Right hindlimb (tissue), 1 donor: ENCODE measurements around the gene SPC25.

Source experiments
- DNase-seq: peaks from one replicate; pipeline ENCODE4 v3.0.0-alpha.2; 2018

SPC25 gene

DNA sequence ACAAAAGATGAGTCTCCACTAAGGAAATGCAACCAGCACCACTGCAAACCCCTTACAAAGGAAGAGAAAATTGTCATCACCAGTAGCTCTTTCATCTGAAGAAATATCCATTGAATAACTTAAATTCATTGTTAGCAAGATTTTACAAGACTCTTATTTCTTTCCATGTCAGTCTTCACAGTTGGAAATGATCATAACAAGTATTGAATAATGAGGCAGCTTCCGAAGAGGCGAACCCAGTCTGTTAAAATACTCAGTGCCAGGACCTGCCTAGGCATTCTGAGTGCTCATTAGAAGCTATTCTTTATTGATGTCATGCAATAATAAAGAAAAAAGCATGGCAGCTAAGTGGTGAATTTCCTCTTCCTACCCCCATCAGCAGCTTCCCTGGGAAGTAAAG, 54.3 kb downstream of the SPC25 start:
- no peak for DNase-seq

DNA sequence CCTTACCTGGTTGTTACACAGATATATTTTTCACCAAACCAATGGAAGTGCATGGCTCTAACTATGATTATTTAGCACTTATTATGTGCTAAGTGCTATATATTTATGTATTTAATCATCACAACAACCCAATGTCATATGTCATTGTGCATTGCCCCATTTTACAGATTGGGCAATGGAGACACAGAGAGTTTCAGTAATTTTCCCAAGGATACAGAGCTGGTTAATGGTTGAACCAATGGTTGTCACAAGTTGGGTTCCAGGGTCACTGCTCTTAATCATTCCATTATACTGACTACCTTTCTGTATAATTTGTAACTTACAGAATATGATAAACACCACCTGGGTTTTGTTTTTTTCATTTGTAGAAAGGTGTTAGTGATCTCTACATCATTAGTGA, 58.6 kb downstream of the SPC25 start:
- no peak for DNase-seq

DNA sequence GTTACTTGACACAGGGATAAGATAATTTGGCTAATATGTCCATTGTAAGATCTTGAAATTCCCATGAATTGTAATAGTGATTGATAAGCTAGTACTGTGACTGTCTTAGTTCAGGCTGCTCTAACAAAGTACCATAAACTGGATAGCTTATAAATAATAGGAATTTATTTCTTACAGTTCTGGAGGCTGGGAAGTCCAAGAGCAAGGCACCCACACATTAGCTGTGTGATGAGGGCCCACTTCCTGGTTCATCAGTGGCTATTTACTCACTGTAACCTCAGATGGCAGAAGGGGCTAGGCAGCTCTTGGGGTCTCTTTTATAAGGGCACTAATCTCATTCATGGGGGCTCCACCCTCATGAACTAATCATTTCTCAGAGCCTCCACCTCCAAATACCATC, 59.3 kb downstream of the SPC25 start:
- DNase-seq = no peak

DNA sequence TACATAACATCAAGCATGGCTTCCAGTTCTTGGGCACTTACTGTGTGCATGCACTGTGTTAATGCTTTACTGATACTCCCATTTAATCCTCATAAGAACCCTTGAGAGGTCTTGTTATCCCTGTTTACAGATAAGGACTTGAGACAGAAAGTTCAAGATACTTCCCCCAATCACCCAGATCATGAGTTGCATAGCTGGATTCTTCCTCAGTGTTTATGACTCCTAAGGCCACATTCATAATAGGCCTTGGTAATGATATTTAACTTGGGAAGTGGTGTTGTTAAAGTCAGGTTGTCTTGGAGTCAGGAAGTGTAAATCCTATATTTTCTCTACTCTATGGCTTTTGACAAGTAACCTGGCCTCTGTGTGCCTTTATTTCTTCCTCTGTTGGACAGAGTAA, 65.1 kb downstream of the SPC25 start:
- no peak for DNase-seq

DNA sequence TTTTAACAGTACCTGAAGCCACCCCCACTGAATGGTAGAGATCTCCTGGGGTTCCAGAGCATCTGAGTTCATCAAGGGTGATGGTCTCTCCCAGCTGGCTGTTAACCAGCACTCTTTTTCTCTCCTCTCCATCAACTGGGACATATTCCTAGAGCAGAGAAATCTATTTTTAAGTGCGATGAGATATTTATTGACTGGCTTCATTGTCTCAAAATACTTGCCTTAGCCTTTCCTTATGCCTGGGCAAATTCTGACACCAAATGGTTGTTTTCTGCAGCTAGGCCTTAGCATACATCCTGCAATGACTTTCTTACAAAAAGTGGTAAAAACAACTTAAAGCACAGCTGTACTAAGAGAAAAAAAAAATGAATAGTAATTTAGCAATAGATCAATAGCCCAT, 68.2 kb downstream of the SPC25 start:
- DNase-seq = no peak

DNA sequence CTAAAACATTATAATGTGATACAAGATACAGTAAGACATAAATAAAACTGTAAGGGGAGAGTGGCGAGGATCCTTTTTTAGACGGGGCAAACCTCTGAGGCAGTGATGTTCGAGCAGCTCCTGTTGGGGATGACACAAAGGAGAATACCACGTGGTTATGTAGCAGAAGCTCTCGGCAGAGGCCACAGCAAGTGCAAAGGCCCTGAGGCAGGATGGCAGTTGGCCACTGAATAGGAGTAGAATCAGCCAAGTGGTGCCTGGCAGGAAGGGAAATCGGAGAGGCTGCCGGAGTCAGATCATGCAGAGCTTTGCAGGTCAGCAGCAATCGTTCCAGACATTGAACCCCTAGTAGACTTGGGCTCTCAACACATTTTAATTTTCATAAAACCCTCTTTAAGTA, 68.7 kb downstream of the SPC25 start:
- DNase-seq = no peak
